ENCODE results near the gene CBLB.

The CBLB gene

GRCh38 chr3:105616374-105617121 is 252.3 kb downstream of the CBLB start:
- DNase-seq (ENCODE audit: low spot score): no peak

DNA sequence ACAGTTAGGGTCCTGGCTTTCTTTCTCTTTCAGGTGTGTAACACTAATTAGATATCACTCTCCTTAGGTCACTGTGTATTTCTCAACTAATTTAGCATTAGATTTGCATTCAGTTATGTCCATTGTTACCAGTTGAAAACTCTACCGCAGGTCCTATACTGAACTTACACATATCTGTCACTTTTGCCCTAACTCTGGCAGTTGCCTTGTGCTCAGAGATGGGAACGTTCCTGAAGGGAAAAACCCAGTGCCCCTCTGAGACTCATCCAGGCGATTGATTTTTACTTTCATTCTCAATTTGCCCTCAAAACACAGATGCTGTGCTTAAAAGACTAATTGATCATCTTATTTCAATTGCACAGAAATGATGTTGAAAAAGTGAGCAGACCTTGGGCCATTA is 253.0 kb downstream of the CBLB start:
- no peak for DNase-seq (ENCODE audit: low spot score)

- no peak for DNase-seq (ENCODE audit: low spot score)
These were observed 254.4 kb downstream of the CBLB start for GRCh38 chr3:105614288-105615030.

DNA sequence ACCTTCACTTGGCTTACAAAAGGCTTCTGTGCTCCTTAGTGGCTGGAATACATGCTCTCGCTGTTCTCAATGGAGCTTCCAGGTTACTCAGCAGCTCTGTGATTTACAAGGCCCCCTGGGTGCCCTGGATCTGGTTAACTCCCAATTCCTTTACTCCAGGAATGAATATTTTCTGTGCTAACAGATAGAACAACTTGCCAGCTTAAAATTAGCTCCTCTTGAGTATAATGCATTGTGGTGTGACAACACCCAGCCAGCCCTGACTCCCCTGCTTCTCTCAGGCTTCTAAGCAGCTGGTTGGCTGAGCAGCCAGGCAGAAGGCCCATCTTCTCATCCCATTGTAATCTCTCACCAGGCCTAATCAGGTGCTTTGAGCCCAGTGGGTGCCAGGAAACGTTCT is 255.7 kb downstream of the CBLB start:
- DNase-seq (ENCODE audit: low spot score): no peak

- DNase-seq (ENCODE audit: low spot score): no peak
These were observed 257.3 kb downstream of the CBLB start for GRCh38 chr3:105611304-105612192.

DNA sequence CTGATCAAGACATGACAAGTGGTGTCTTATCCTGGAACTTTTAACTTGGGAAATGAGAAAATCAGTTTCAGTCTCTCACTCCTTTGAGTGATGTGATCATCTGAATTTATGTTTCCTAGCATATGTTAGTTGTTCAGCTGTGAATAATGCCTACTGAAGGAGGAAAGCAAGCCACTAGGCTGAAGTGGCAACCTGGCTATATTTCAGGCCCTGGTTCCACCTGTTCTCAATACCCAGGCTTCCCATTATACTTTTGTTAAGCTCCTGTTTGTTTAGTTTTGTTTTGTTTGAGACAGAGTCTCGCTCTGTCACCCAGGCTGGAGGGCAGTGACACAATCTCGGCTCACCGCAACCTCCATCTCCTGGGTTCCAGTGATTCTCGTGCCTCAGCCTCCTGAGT is 258.3 kb downstream of the CBLB start:
- DNase-seq (ENCODE audit: low spot score): no peak

GRCh38 chr3:105608623-105609022 is 260.2 kb downstream of the CBLB start:
- DNase-seq (ENCODE audit: low spot score): no peak

- no peak for DNase-seq (ENCODE audit: low spot score)
These were observed 262.8 kb downstream of the CBLB start for GRCh38 chr3:105606016-105606415.

All from CD4-positive, alpha-beta T cell treated with Interleukin-15 for 4 hours (primary cell).